ENCODE results near the gene ZNF559. TPM values are rescaled to one million over a fixed set of nuclear protein-coding genes. Genes with fewer than 3 reads are reported as not detected.
"Not testable (repeated sequence)": the region's sequence is repeated elsewhere in the genome, so short reads cannot be mapped to it uniquely, and the experiment has no call there.

ZNF559 gene
- 23.6 TPM for total RNA-seq (ENCODE audit: unreplicated experiment)
- long read RNA-seq, partial matches to known transcripts, result 2 of 4 reads
- long read RNA-seq, other reads (novel, unspliced or antisense), result 1 of 4 reads

DNA sequence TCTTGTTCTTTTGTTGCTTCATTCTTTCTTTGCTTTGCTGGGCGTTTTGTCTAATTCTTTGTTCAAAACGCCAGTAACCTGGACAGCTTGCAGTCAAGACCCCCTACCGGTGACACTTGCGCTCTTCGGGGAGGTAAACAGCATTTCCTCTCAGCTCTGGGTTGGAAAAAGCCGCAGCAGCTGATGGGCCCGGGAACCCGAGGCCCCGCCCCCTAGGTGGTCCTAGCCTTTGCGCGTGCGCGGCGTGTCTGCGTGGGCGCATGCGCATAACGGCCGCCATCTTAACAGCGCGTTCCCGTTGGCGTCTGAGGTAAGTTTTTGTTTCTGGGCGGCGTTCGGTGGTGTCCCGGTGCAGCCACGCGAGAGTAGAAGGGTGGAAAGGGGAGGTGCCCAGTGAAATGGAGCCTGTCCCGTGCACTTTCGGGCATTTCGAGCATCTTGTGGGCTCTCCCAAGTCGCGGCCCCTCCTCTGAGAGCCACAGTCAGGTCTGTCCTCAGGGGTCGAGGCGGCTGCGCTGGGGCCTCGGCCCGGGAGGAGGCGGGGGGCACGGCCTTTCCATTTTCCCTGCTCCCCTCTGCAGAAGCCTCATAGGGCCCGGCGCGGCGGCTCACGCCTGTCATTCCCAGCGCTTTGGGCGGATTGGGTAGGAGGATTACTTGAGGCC lies at the start of gene ZNF559:
Gene ZNF559 (plus strand): TSS at position 261 of the 665 bp plus-strand sequence. CDS start 14,371 bp downstream, outside the sequence.
- peaks cover 15% of the 10 kb centered on the region for H3K27me3 Mint-ChIP-seq (ENCODE audit: unreplicated experiment)
- peaks cover 26% of the 10 kb centered on the region for H3K9me3 Mint-ChIP-seq (ENCODE audit: unreplicated experiment)
- peak within 1 kb of the TSS; percentile 90 for H3K4me3 Mint-ChIP-seq (ENCODE audit: unreplicated experiment)
- peak within 1 kb of the TSS; percentile 73 for H3K27ac Mint-ChIP-seq (ENCODE audit: unreplicated experiment)
- peaks cover 36% of the 10 kb centered on the region for H3K36me3 Mint-ChIP-seq (ENCODE audit: unreplicated experiment)
- DNase-seq, result peak; percentile 93
- TF ChIP-seq, protein P1, sequence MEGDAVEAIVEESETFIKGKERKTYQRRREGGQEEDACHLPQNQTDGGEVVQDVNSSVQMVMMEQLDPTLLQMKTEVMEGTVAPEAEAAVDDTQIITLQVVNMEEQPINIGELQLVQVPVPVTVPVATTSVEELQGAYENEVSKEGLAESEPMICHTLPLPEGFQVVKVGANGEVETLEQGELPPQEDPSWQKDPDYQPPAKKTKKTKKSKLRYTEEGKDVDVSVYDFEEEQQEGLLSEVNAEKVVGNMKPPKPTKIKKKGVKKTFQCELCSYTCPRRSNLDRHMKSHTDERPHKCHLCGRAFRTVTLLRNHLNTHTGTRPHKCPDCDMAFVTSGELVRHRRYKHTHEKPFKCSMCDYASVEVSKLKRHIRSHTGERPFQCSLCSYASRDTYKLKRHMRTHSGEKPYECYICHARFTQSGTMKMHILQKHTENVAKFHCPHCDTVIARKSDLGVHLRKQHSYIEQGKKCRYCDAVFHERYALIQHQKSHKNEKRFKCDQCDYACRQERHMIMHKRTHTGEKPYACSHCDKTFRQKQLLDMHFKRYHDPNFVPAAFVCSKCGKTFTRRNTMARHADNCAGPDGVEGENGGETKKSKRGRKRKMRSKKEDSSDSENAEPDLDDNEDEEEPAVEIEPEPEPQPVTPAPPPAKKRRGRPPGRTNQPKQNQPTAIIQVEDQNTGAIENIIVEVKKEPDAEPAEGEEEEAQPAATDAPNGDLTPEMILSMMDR (IDR thresholded peaks at IDR 0.05; ENCODE audit: partially characterized antibody, unreplicated experiment), result peak; percentile 66
- H3K4me1 Mint-ChIP-seq (ENCODE audit: low read depth, unreplicated experiment), result peaks cover 4% of the 10 kb centered on the region

DNA sequence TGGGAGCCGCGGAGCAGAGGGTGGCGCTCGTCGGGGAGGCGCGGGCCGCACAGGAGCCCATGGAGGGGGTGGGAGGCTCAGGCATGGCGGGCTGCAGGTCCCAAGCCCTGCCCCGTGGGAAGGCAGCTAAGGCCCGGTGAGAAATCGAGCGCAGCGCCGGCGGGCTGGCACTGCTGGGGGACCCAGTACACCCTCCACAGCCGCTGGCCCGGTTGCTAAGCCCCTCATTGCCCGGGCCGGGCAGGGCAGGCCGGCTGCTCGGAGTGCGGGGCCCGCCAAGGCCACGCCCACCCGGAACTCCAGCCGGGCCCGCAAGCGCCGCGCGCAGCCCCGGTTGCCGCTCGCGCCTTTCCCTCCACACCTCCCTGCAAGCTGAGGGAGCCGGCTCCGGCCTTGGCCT lies 40.5 kb upstream of the ZNF559 start:
- not testable (repeated sequence) for H3K27ac Mint-ChIP-seq (ENCODE audit: unreplicated experiment); H3K4me3 Mint-ChIP-seq (ENCODE audit: unreplicated experiment)
- H3K9me3 Mint-ChIP-seq (ENCODE audit: unreplicated experiment), result peaks cover 28% of the 10 kb centered on the region

DNA sequence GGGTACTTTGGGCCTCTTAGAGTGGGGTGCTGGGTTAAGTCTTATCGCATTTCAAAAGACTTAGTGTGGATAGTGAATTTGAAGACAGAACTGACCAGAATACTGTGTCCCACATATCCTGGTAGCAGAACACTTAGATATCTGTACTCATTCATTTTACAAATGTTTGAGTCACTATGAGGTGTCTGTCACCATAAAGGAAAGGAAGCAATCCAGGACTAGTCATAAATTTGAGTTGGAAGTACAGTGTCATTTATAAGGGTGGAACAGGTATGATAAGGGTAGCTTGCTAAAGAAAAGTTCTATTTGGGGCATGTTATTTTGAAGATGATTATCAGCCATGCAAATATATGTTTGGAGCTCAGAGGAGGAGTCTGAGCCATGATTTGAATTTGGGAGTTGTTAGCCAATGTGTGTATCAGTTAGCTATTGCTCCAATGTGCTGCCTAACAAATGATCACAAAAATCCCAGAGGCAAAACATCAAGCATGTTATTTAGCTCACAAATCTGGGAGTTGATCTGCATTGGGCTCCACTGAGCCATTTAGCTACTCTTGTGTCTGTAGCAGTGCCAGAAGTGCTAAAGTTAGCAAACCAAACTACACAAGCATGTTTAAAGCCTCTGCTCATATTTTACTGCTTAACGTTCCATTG lies 34.6 kb upstream of the ZNF559 start:
- TF ChIP-seq, protein P1 (IDR thresholded peaks at IDR 0.05; ENCODE audit: partially characterized antibody, unreplicated experiment), result no peak
- Mint-ChIP-seq H3K4me3 (ENCODE audit: unreplicated experiment) (no peak overlapping the region), H3K36me3 (ENCODE audit: unreplicated experiment) (peaks cover 35% of the 10 kb centered on the region), H3K9me3 (ENCODE audit: unreplicated experiment) (peaks cover 7% of the 10 kb centered on the region), H3K27me3 (ENCODE audit: unreplicated experiment) (no peaks in the 10 kb centered on the region), H3K27ac (ENCODE audit: unreplicated experiment) (no peak overlapping the region), H3K4me1 (ENCODE audit: low read depth, unreplicated experiment) (no peaks in the 10 kb centered on the region)
- DNase-seq, result no peak

More for the DNA sequence above, 40.5 kb upstream of the ZNF559 start:
- not testable (repeated sequence) for H3K27me3 Mint-ChIP-seq (ENCODE audit: unreplicated experiment); DNase-seq; H3K4me1 Mint-ChIP-seq (ENCODE audit: low read depth, unreplicated experiment)
- peaks cover 22% of the 10 kb centered on the region for H3K36me3 Mint-ChIP-seq (ENCODE audit: unreplicated experiment)

DNA sequence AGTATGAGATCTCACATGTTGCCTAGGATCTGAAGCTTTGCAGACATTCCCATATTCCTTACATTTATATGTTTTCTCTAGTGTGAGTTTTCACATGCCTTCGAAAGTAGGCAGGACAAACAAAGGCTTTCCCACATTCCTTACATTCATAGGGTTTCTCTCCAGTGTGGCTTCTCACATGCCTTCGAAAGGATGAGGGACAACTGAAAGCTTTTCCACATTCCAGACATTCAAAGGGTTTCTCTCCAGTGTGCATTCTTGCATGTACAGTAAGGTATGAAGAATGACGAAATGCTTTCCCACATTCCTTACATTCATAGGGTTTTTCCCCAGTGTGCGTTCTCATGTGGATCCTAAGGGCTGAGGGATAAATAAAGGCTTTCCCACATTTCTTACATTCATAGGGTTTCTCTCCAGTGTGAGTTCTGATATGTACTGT lies 28.5 kb upstream of the ZNF559 start:
- peaks cover 2% of the 10 kb centered on the region for H3K27me3 Mint-ChIP-seq (ENCODE audit: unreplicated experiment)
- no peak overlapping the region for H3K27ac Mint-ChIP-seq (ENCODE audit: unreplicated experiment)
- DNase-seq, result no peak
- H3K4me3 Mint-ChIP-seq (ENCODE audit: unreplicated experiment), result no peak overlapping the region
- TF ChIP-seq, protein P1 (IDR thresholded peaks at IDR 0.05; ENCODE audit: partially characterized antibody, unreplicated experiment), result no peak
- peaks cover 67% of the 10 kb centered on the region for H3K36me3 Mint-ChIP-seq (ENCODE audit: unreplicated experiment)
- no peaks in the 10 kb centered on the region for H3K4me1 Mint-ChIP-seq (ENCODE audit: low read depth, unreplicated experiment)
- peaks cover 17% of the 10 kb centered on the region for H3K9me3 Mint-ChIP-seq (ENCODE audit: unreplicated experiment)

DNA sequence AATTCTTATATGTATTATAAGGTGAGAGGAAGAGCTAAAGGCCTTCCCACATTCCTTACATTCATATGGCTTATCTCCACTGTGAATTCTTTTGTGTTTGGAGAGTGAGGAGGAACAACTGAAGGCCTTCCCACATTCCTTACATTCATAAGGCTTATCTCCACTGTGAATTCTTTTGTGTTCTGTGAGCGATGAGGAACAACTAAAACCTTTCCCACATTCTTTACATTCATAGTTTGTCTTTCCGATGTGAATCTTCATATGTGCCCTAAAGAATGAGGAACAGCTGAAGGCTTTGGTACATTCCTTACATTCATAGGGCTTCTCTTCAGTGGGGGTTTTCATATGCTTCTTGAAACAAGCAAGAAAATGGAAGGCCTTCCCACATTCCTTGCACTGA lies 27.6 kb upstream of the ZNF559 start:
- H3K27ac Mint-ChIP-seq (ENCODE audit: unreplicated experiment), result no peak overlapping the region
- TF ChIP-seq, protein P1 (IDR thresholded peaks at IDR 0.05; ENCODE audit: partially characterized antibody, unreplicated experiment), result no peak
- no peaks in the 10 kb centered on the region for H3K4me1 Mint-ChIP-seq (ENCODE audit: low read depth, unreplicated experiment)
- peaks cover 2% of the 10 kb centered on the region for H3K27me3 Mint-ChIP-seq (ENCODE audit: unreplicated experiment)
- no peak for DNase-seq
- no peak overlapping the region for H3K4me3 Mint-ChIP-seq (ENCODE audit: unreplicated experiment)
- H3K9me3 Mint-ChIP-seq (ENCODE audit: unreplicated experiment), result peaks cover 21% of the 10 kb centered on the region
- peaks cover 76% of the 10 kb centered on the region for H3K36me3 Mint-ChIP-seq (ENCODE audit: unreplicated experiment)

Measured in glutamatergic neuron (in vitro differentiated cells).